H1 (cell line): ENCODE results near the gene GPR171. TPM values are rescaled to one million over a fixed set of nuclear protein-coding genes. Genes with fewer than 3 reads are reported as not detected.

Experiments
- ATF3 ChIP-seq: IDR thresholded peaks from 2 replicates; pipeline ENCODE4 v1.6.1; 2011; ENCODE audit warnings: low read depth, mild to moderate bottlenecking, low read length; ENCODE audit not compliant: insufficient read depth
- GTF2F1 ChIP-seq: IDR thresholded peaks from 2 replicates; pipeline ENCODE4 v1.6.1; 2012; ENCODE audit warnings: low read depth, low read length, improper control_type of control experiment, borderline replicate concordance
- JUN ChIP-seq: IDR thresholded peaks from 2 replicates; pipeline ENCODE4 v1.6.1; 2011; ENCODE audit warnings: low read depth, mild to moderate bottlenecking, improper control_type of control experiment, low read length
- MAFK ChIP-seq: IDR thresholded peaks from 2 replicates; pipeline ENCODE4 v1.6.1; 2012; ENCODE audit warnings: low read depth, mild to moderate bottlenecking, improper control_type of control experiment, low read length
- RBBP5 ChIP-seq: IDR thresholded peaks from 2 replicates; pipeline ENCODE4 v1.7.1; 2012; ENCODE audit warnings: low read depth, mild to moderate bottlenecking, inconsistent platforms, low read length, moderate library complexity, borderline replicate concordance
- SAP30 ChIP-seq: fragments of 300-600 bp; sonication (generic); IDR thresholded peaks from 2 replicates; pipeline ENCODE4 v1.7.1; 2012; ENCODE audit warnings: low read length, moderate library complexity, mild to moderate bottlenecking, inconsistent platforms; ENCODE audit not compliant: insufficient read depth, insufficient replicate concordance
- SP1 ChIP-seq: IDR thresholded peaks from 2 replicates; pipeline ENCODE4 v1.6.1; 2011; ENCODE audit warnings: low read depth, low read length
- USF2 ChIP-seq: IDR thresholded peaks from 2 replicates; pipeline ENCODE4 v1.6.1; 2011; ENCODE audit warnings: low read length, improper control_type of control experiment
- polyA plus RNA-seq, 7 experiments: library from polyadenylated mRNA; depleted of rRNA in 3 of 7; stranded (reverse) in 5 of 7; unstranded in 2 of 7; fragments of >200 nt in 5 of 7; fragments of 200-250 nt in 2 of 7; gene quantifications; 1 replicate in 5 of 7; 2 replicates in 1 of 7; 4 replicates in 1 of 7; pipeline versions ENCODE4 v1.2.1 to v1.2.3, GENCODE V29; 2011 to 2013; ENCODE audit warnings: missing spikeins in 2 of 7, mixed read lengths in 2 of 7
- total RNA-seq: library from RNA; stranded (reverse); fragmentation: NEBNext Ultra II Directional; extraction: Animal tissue kit (Norgen Biotek cat#: 25700); gene quantifications from 2 replicates; pipeline ENCODE4 v1.2.1, GENCODE V29; 2021

GPR171 gene
- total and polyA plus RNA-seq, 2 of the 8 experiments (the other 6 are each of a cell fraction or from before 2014, with no cell fraction given), result not detected

- TF ChIP-seq SAP30 (no peak), GTF2F1 (no peak), JUN (no peak), MAFK (no peak), ATF3 (no peak), SP1 (no peak), USF2 (no peak), RBBP5 (no peak)
- TF ChIP-seq, all 59 proteins: peak for 0
These were observed 23.1 kb upstream of the GPR171 start (continued) for GRCh38 chr3:151226088-151226563.
